ENCODE measurements around the gene SLC52A1. TPM values are rescaled to one million over a fixed set of nuclear protein-coding genes. Genes with fewer than 3 reads are reported as not detected.

SLC52A1 gene
- total RNA-seq, 4 donors from 2014 or later, result 1.3 to 6.0 (median 3.4) TPM; not detected in 1

- in situ Hi-C loops (cut with MboI; ENCODE audit: low pct_ligation_motif_present in 1 of 4, low pct_unique_long_range_greater_than_20kb in 1 of 4, low sequenced_read_pairs in 3 of 4), result no loop called here
- H3K4me1 ChIP-seq, result peaks cover 0 to 14% (median 4%) of the 10 kb centered on the region in 4 donors
- intact Hi-C loops (cut with DNase I; ENCODE audit: low total_unique reads), result no loop called here
- no peaks in the 10 kb centered on the region for H3K9me3 ChIP-seq
- no peak overlapping the region for H3K27ac ChIP-seq
- H3K4me3 ChIP-seq, result no peak overlapping the region
- DNase-seq, result no peak
- no peaks in the 10 kb centered on the region for H3K27me3 ChIP-seq
- H3K36me3 ChIP-seq, result peaks cover 0 to 11% (median 4%) of the 10 kb centered on the region in 4 donors
- TF ChIP-seq CTCF (IDR thresholded peaks at IDR 0.05), result no peak
- TF ChIP-seq POLR2A (IDR thresholded peaks at IDR 0.05), result no peak
- TF ChIP-seq POLR2AphosphoS5 (IDR thresholded peaks at IDR 0.05), result no peak
- no peak for TF ChIP-seq EP300 (IDR thresholded peaks at IDR 0.05; ENCODE audit: low read depth)
- 81 to 84% methylated on average over 5 of the region's 5 CpGs for WGBS, 2 donors (ENCODE audit: low coverage in 1 of 2)
Measured at GRCh38 chr17:5027916-5028315, 7.3 kb downstream of the SLC52A1 start.

DNA sequence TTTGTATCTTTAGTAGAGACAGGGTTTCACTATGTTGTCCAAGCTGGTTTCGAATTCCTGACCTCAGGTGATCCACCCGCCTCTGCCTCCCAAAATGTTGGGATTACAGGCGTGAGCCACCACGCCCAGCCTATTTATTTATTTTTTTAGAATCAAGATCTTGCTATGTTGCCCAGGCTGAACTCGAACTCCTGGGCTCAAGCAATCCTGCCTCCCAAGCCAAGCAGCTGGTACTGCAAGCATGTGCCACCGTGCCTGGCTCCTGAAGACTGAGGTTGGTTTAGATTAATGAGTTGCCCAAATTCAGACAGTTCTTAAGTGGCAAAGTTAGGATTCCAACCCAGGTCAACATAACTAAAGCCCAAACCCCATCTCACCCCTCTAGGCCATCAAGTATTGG lies 7.9 kb downstream of the SLC52A1 start:
- Histone ChIP-seq H3K4me3 (no peak overlapping the region), H3K27me3 (no peaks in the 10 kb centered on the region), H3K9me3 (no peaks in the 10 kb centered on the region), H3K27ac (no peak overlapping the region), H3K4me1 (peaks cover 0 to 14% (median 4%) of the 10 kb centered on the region in 4 donors), H3K36me3 (peaks cover 0 to 18% (median 8%) of the 10 kb centered on the region in 4 donors)
- intact Hi-C loops (cut with DNase I; ENCODE audit: low total_unique reads) (no loop called here), in situ Hi-C loops (cut with MboI; ENCODE audit: low pct_ligation_motif_present in 1 of 4, low pct_unique_long_range_greater_than_20kb in 1 of 4, low sequenced_read_pairs in 3 of 4) (no loop called here)
- DNase-seq, result no peak
- WGBS, 2 donors (ENCODE audit: low coverage in 1 of 2), result 80% methylated on average over 6 of the region's 6 CpGs; no CpG with 5 or more reads in 1 of the 2 donors
- TF ChIP-seq POLR2AphosphoS5 (IDR thresholded peaks at IDR 0.05) (no peak), CTCF (IDR thresholded peaks at IDR 0.05) (no peak), POLR2A (IDR thresholded peaks at IDR 0.05) (no peak), EP300 (IDR thresholded peaks at IDR 0.05; ENCODE audit: low read depth) (no peak)

- Histone ChIP-seq H3K27ac (no peak overlapping the region), H3K27me3 (no peaks in the 10 kb centered on the region), H3K4me3 (no peak overlapping the region), H3K36me3 (peaks cover 0 to 42% (median 20%) of the 10 kb centered on the region in 4 donors), H3K4me1 (no peaks in the 10 kb centered on the region), H3K9me3 (no peaks in the 10 kb centered on the region)
- no peak for TF ChIP-seq POLR2AphosphoS5 (IDR thresholded peaks at IDR 0.05)
- TF ChIP-seq CTCF (IDR thresholded peaks at IDR 0.05), result no peak
- no peak for TF ChIP-seq POLR2A (IDR thresholded peaks at IDR 0.05)
- TF ChIP-seq EP300 (IDR thresholded peaks at IDR 0.05; ENCODE audit: low read depth), result no peak
- DNase-seq, result no peak
- intact Hi-C loops (cut with DNase I; ENCODE audit: low total_unique reads), result no loop called here
- in situ Hi-C loops (cut with MboI; ENCODE audit: low pct_ligation_motif_present in 1 of 4, low pct_unique_long_range_greater_than_20kb in 1 of 4, low sequenced_read_pairs in 3 of 4), result no loop called here
- WGBS, 2 donors (ENCODE audit: low coverage in 1 of 2), result 84 to 100% methylated on average over 3 to 4 of the region's 4 CpGs
Measured at GRCh38 chr17:5024604-5025003, 10.6 kb downstream of the SLC52A1 start.

DNA sequence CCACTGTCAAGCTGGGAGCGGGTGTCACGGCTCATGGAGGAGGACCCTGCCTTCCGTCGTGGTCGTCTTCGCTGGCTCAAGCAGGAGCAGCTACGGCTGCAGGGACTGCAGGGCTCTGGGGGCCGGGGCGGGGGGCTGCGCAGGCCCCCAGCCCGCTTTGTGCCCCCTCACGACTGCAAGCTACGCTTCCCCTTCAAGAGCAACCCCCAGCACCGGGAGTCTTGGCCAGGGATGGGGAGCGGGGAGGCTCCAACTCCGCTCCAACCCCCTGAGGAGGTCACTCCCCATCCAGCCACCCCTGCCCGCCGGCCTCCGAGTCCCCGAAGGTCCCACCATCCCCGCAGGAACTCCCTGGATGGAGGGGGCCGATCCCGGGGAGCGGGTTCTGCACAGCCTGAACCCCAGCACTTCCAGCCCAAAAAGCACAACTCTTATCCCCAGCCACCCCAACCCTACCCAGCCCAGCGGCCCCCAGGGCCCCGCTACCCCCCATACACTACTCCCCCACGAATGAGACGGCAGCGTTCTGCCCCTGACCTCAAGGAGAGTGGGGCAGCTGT lies 11.6 kb downstream of the SLC52A1 start:
- Histone ChIP-seq H3K4me1 (no peaks in the 10 kb centered on the region), H3K9me3 (no peaks in the 10 kb centered on the region), H3K36me3 (peaks cover 0 to 50% (median 23%) of the 10 kb centered on the region in 4 donors), H3K27me3 (no peaks in the 10 kb centered on the region), H3K4me3 (no peak overlapping the region), H3K27ac (no peak overlapping the region)
- WGBS, 2 donors (ENCODE audit: low coverage in 1 of 2), result 90% methylated on average over 24 of the region's 29 CpGs; no CpG with 5 or more reads in 1 of the 2 donors
- no peak for DNase-seq
- in situ Hi-C loops (cut with MboI; ENCODE audit: low pct_ligation_motif_present in 1 of 4, low pct_unique_long_range_greater_than_20kb in 1 of 4, low sequenced_read_pairs in 3 of 4), result no loop called here
- intact Hi-C loops (cut with DNase I; ENCODE audit: low total_unique reads), result no loop called here
- no peak for TF ChIP-seq EP300 (IDR thresholded peaks at IDR 0.05; ENCODE audit: low read depth)
- TF ChIP-seq CTCF (IDR thresholded peaks at IDR 0.05), result no peak
- no peak for TF ChIP-seq POLR2AphosphoS5 (IDR thresholded peaks at IDR 0.05)
- TF ChIP-seq POLR2A (IDR thresholded peaks at IDR 0.05), result no peak

Data from transverse colon (tissue), 4 donors.